Panc1 (cell line): Measurements from ENCODE around the gene ZNF521. TPM values are rescaled to one million over a fixed set of nuclear protein-coding genes. Genes with fewer than 3 reads are reported as not detected.

ENCODE experiments used
- ATAC-seq: fragments of 200-7000 bp; cut with Tn5 transposase; 2 replicates; pipeline ENCODE4 v1.9.1; 2020; ENCODE audit warnings: mild to moderate bottlenecking, moderate library complexity
- BruUV-seq: library from RNA; stranded (reverse); fragments of 400-500 nt; replicated peaks from 2 replicates; lab custom pipeline; 2021; lab: Mats Ljungman, UMichigan
- CTCF ChIA-PET: fragments of 300-600 bp; sonication (Branson Sonifier 250); formaldehyde crosslinking; loops from one replicate; lab custom pipeline; 2022; ENCODE audit warnings: antibody characterized with exemption; lab: Charles Lee
- POLR2A ChIA-PET: fragments of 300-600 bp; sonication (Branson Sonifier 250); formaldehyde crosslinking; loops from one replicate; lab custom pipeline; 2022; ENCODE audit warnings: antibody characterized with exemption; lab: Charles Lee
- DNase-seq: peaks from one replicate; pipeline ENCODE4 v3.0.0-alpha.2; 2010; ENCODE audit warnings: low read depth, low spot score
- H3K27ac ChIP-seq: 2 replicates; pipeline ENCODE4 v1.5.1; 2011; ENCODE audit warnings: mild to moderate bottlenecking, low read length, inconsistent platforms
- H3K27me3 ChIP-seq: fragments of 200-500 bp; sonication (Bioruptor generic); 2 replicates; pipeline ENCODE4 v1.6.0; 2014; ENCODE audit warnings: low read length, inconsistent platforms; ENCODE audit not compliant: control insufficient read depth, insufficient read depth
- H3K36me3 ChIP-seq: fragments of 200-500 bp; sonication (Bioruptor generic); 2 replicates; pipeline ENCODE4 v1.5.1; 2014; ENCODE audit warnings: inconsistent platforms, mild to moderate bottlenecking, low read length, moderate library complexity; ENCODE audit not compliant: control insufficient read depth, insufficient read depth
- H3K4me1 ChIP-seq: 2 replicates; pipeline ENCODE4 v1.5.1; 2011; ENCODE audit warnings: inconsistent platforms, mild to moderate bottlenecking, low read length, moderate library complexity; ENCODE audit not compliant: control insufficient read depth, insufficient read depth
- H3K4me3 ChIP-seq, 2 experiments: 2 replicates each; pipeline ENCODE4 v1.5.1; 2011 to 2012; ENCODE audit warnings: low read depth in 2 of 2, low read length in 2 of 2, mild to moderate bottlenecking in 2 of 2, inconsistent platforms in 1 of 2, moderate library complexity in 1 of 2
- H3K9me3 ChIP-seq: fragments of 200-500 bp; sonication (Bioruptor generic); 2 replicates; pipeline ENCODE4 v1.5.1; 2014; ENCODE audit warnings: low read depth, mild to moderate bottlenecking, inconsistent platforms, low read length, moderate library complexity; ENCODE audit not compliant: control insufficient read depth, insufficient read depth
- CTCF ChIP-seq: fragments of 450-650 bp; IDR thresholded peaks from 2 replicates; pipeline ENCODE4 v1.5.1; 2017; ENCODE audit warnings: mild to moderate bottlenecking
- POLR2AphosphoS5 ChIP-seq: IDR thresholded peaks from 2 replicates; pipeline ENCODE4 v1.6.1; 2012; ENCODE audit warnings: mild to moderate bottlenecking, low read depth, low read length, moderate library complexity
- REST ChIP-seq, 2 experiments: IDR thresholded peaks; 2 replicates each; pipeline ENCODE4 v1.6.1; 2011 to 2012; ENCODE audit warnings: low read depth in 2 of 2, control low read depth in 1 of 2, low read length in 1 of 2, mild to moderate bottlenecking in 1 of 2, moderate library complexity in 1 of 2; ENCODE audit not compliant: insufficient read depth in 1 of 2
- SIN3A ChIP-seq: IDR thresholded peaks from 2 replicates; pipeline ENCODE4 v1.6.1; 2012; ENCODE audit warnings: low read depth, mild to moderate bottlenecking, low read length, moderate library complexity, borderline replicate concordance; ENCODE audit not compliant: insufficient read depth
- TCF7L2 ChIP-seq: IDR thresholded peaks from 2 replicates; pipeline ENCODE4 v1.6.1; 2011; ENCODE audit warnings: mild to moderate bottlenecking, low read depth, low read length, inconsistent platforms
- in situ Hi-C: cut with HindIII; loops from 2 replicates; pipeline ENCODE4 v1.10.0; 2016; ENCODE audit warnings: low sequenced_read_pairs, low pct_unique_long_range_greater_than_20kb
- intact Hi-C: fragments of 100-400 bp; cut with micrococcal nuclease; formaldehyde crosslinking; loops from one replicate; pipeline ENCODE4 v1.10.0; 2022; ENCODE audit not compliant: unreplicated experiment
- total RNA-seq: library from RNA; stranded (reverse); gene quantifications from one replicate; pipeline ENCODE4 v1.2.1, GENCODE V29; 2021; ENCODE audit not compliant: unreplicated experiment

The ZNF521 gene
- total RNA-seq, 1 experiment from 2014 or later, result 0.15 TPM

- in situ Hi-C loops, result no loop called here
- H3K27me3 ChIP-seq, result no peaks in the 10 kb centered on the region
- H3K9me3 ChIP-seq, result no peaks in the 10 kb centered on the region
- H3K4me1 ChIP-seq, result no peaks in the 10 kb centered on the region
- H3K4me3 ChIP-seq, result no peak overlapping the region
- POLR2A ChIA-PET, result no interaction called here
- CTCF ChIA-PET, result no interaction called here
- BruUV-seq, result no TSS peak
- no peak for TF ChIP-seq SIN3A
- TF ChIP-seq REST (IDR thresholded peaks at IDR 0.05; ENCODE audit: insufficient read depth in 1 of 2, low read depth in 2 of 2, low read length in 1 of 2), result no peak
- DNase-seq (no peak), ATAC-seq (no peak)
- no peaks in the 10 kb centered on the region for H3K36me3 ChIP-seq
- intact Hi-C loops, result no loop called here
- no peak overlapping the region for H3K27ac ChIP-seq
Measured at GRCh38 chr18:25234322-25234639, 117.7 kb downstream of the ZNF521 start.

- no peaks in the 10 kb centered on the region for H3K4me1 ChIP-seq
- no peaks in the 10 kb centered on the region for H3K27me3 ChIP-seq
- CTCF ChIA-PET, result interaction anchor here (0.8 kb wide), 1 partner anchor 438 kb away, joined by 4 read pairs; no protein-coding TSS in a partner anchor
- TF ChIP-seq SIN3A (no peak), POLR2AphosphoS5 (no peak), REST (IDR thresholded peaks at IDR 0.05; ENCODE audit: insufficient read depth in 1 of 2, low read depth in 2 of 2, low read length in 1 of 2) (no peak), TCF7L2 (no peak), CTCF (no peak)
- ATAC-seq (no peak), DNase-seq (no peak)
- no peaks in the 10 kb centered on the region for H3K36me3 ChIP-seq
- no peak overlapping the region for H3K27ac ChIP-seq
- H3K9me3 ChIP-seq, result no peaks in the 10 kb centered on the region
- intact Hi-C loops (no loop called here), in situ Hi-C loops (no loop called here)
- BruUV-seq, result no TSS peak
- no peak overlapping the region for H3K4me3 ChIP-seq
- POLR2A ChIA-PET, result no interaction called here
Measured at GRCh38 chr18:25233528-25234321, 118.2 kb downstream of the ZNF521 start.
